ENCODE measurements around the gene DHRS9. TPM values are rescaled to one million over a fixed set of nuclear protein-coding genes. Genes with fewer than 3 reads are reported as not detected.
"Not testable (repeated sequence)": the region's sequence is repeated elsewhere in the genome, so short reads cannot be mapped to it uniquely, and the experiment has no call there.

The DHRS9 gene
- total RNA-seq, 1 donor from 2014 or later = 1.1 TPM

GRCh38 chr2:169136428-169136827, 67.1 kb downstream of the DHRS9 start:
- DNase-seq (ENCODE audit: low spot score) = not testable (repeated sequence)

GRCh38 chr2:169136885-169137534, 67.6 kb downstream of the DHRS9 start:
- no peak for DNase-seq (ENCODE audit: low spot score)

GRCh38 chr2:169137924-169138323, 68.6 kb downstream of the DHRS9 start:
- no peak for DNase-seq (ENCODE audit: low spot score)

- DNase-seq (ENCODE audit: low spot score) = no peak
Observed at GRCh38 chr2:169139145-169139544, 69.8 kb downstream of the DHRS9 start.

GRCh38 chr2:169139993-169140767, 70.8 kb downstream of the DHRS9 start:
- DNase-seq (ENCODE audit: low spot score) = no peak

- DNase-seq (ENCODE audit: low spot score) = no peak
Observed at GRCh38 chr2:169141713-169142352, 72.5 kb downstream of the DHRS9 start.

- DNase-seq (ENCODE audit: low spot score) = no peak
Observed at GRCh38 chr2:169143998-169144397, 74.6 kb downstream of the DHRS9 start.

Other genes with a start within 250 kb of the DHRS9 start
- gene SPC25, start 179.1 kb upstream of the DHRS9 start, total RNA-seq = 0.47 TPM
- gene G6PC2, start 168.3 kb upstream of the DHRS9 start, total RNA-seq = not detected
- gene ABCB11, start 38.2 kb upstream of the DHRS9 start, total RNA-seq = 0.18 TPM